Panc1 (cell line): Measurements from ENCODE around the gene PLCL1.

Experiments
- POLR2AphosphoS5 ChIP-seq: IDR thresholded peaks from 2 replicates; pipeline ENCODE4 v1.6.1; 2012; ENCODE audit warnings: mild to moderate bottlenecking, low read depth, low read length, moderate library complexity
- SIN3A ChIP-seq: IDR thresholded peaks from 2 replicates; pipeline ENCODE4 v1.6.1; 2012; ENCODE audit warnings: low read depth, mild to moderate bottlenecking, low read length, moderate library complexity, borderline replicate concordance; ENCODE audit not compliant: insufficient read depth
- TF ChIP-seq, protein P1 (sequence below): fragments of 450-650 bp; IDR thresholded peaks from 2 replicates; pipeline ENCODE4 v1.5.1; 2017; ENCODE audit warnings: mild to moderate bottlenecking
- TF ChIP-seq, protein P2 (sequence below), 2 experiments: IDR thresholded peaks; 2 replicates each; pipeline ENCODE4 v1.6.1; 2011 to 2012; ENCODE audit warnings: low read depth in 2 of 2, control low read depth in 1 of 2, low read length in 1 of 2, mild to moderate bottlenecking in 1 of 2, moderate library complexity in 1 of 2; ENCODE audit not compliant: insufficient read depth in 1 of 2

DNA sequence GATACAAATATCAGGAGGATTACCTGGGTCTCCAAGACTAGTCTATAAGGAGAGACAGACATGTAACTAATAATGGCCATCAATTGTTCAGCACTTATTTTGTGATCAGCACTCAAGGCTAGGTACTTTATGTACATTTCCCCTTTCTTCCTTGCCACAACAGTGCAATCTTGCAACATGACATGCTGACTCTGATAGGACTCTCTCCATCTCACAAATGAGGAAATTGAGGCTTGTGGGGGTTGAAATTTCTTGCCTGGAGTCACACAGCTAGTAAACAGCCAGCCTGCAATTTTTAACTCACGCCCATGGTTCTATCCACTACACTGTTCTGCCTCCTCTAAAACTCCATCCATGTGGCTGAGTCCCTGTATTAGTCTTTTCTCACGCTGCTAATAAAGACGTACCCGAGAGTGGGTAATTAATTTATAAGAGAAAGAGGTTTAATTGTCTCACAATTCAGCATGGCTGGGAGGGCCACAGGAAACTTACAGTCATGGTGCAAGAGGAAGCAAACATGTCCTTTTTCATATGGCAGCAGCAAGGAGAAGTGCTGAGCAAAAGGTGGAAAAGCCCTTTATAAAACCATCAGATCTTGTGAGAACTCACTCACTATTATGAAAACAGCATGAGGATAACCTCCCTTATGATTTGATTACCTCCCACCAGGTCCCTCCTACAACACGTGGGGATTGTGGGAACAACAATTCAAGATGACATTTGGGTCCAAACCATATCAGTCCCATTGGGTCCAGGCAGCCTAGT lies 302.4 kb downstream of the PLCL1 start:
- TF ChIP-seq, protein P1, sequence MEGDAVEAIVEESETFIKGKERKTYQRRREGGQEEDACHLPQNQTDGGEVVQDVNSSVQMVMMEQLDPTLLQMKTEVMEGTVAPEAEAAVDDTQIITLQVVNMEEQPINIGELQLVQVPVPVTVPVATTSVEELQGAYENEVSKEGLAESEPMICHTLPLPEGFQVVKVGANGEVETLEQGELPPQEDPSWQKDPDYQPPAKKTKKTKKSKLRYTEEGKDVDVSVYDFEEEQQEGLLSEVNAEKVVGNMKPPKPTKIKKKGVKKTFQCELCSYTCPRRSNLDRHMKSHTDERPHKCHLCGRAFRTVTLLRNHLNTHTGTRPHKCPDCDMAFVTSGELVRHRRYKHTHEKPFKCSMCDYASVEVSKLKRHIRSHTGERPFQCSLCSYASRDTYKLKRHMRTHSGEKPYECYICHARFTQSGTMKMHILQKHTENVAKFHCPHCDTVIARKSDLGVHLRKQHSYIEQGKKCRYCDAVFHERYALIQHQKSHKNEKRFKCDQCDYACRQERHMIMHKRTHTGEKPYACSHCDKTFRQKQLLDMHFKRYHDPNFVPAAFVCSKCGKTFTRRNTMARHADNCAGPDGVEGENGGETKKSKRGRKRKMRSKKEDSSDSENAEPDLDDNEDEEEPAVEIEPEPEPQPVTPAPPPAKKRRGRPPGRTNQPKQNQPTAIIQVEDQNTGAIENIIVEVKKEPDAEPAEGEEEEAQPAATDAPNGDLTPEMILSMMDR: no peak
- no peak for TF ChIP-seq POLR2AphosphoS5
- TF ChIP-seq SIN3A: no peak
- TF ChIP-seq, protein P2, sequence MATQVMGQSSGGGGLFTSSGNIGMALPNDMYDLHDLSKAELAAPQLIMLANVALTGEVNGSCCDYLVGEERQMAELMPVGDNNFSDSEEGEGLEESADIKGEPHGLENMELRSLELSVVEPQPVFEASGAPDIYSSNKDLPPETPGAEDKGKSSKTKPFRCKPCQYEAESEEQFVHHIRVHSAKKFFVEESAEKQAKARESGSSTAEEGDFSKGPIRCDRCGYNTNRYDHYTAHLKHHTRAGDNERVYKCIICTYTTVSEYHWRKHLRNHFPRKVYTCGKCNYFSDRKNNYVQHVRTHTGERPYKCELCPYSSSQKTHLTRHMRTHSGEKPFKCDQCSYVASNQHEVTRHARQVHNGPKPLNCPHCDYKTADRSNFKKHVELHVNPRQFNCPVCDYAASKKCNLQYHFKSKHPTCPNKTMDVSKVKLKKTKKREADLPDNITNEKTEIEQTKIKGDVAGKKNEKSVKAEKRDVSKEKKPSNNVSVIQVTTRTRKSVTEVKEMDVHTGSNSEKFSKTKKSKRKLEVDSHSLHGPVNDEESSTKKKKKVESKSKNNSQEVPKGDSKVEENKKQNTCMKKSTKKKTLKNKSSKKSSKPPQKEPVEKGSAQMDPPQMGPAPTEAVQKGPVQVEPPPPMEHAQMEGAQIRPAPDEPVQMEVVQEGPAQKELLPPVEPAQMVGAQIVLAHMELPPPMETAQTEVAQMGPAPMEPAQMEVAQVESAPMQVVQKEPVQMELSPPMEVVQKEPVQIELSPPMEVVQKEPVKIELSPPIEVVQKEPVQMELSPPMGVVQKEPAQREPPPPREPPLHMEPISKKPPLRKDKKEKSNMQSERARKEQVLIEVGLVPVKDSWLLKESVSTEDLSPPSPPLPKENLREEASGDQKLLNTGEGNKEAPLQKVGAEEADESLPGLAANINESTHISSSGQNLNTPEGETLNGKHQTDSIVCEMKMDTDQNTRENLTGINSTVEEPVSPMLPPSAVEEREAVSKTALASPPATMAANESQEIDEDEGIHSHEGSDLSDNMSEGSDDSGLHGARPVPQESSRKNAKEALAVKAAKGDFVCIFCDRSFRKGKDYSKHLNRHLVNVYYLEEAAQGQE (IDR thresholded peaks at IDR 0.05; ENCODE audit: insufficient read depth in 1 of 2, low read depth in 2 of 2, low read length in 1 of 2): no peak
